Measurements from ENCODE around the gene CAPN7.

Gene CAPN7

GRCh38 chr3:15255215-15255614 is 49.2 kb downstream of the CAPN7 start:
- no peak for FAIRE-seq

GRCh38 chr3:15256861-15257341 is 50.9 kb downstream of the CAPN7 start:
- FAIRE-seq = no peak

GRCh38 chr3:15258720-15259119 is 52.7 kb downstream of the CAPN7 start:
- no peak for FAIRE-seq

GRCh38 chr3:15260531-15260930 is 54.5 kb downstream of the CAPN7 start:
- no peak for FAIRE-seq

GRCh38 chr3:15261274-15261673 is 55.2 kb downstream of the CAPN7 start:
- FAIRE-seq = no peak

- FAIRE-seq = no peak
Observed at GRCh38 chr3:15262021-15262420, 56.0 kb downstream of the CAPN7 start.

GRCh38 chr3:15263120-15263519 is 57.1 kb downstream of the CAPN7 start:
- no peak for FAIRE-seq

GRCh38 chr3:15263926-15264325 is 57.9 kb downstream of the CAPN7 start:
- FAIRE-seq = no peak

- FAIRE-seq = no peak
Observed at GRCh38 chr3:15264486-15264885, 58.4 kb downstream of the CAPN7 start.

- FAIRE-seq = no peak
Observed at GRCh38 chr3:15265655-15266509, 59.8 kb downstream of the CAPN7 start.

GRCh38 chr3:15266510-15267376 is 60.7 kb downstream of the CAPN7 start:
- FAIRE-seq = no peak

GRCh38 chr3:15267502-15267901 is 61.5 kb downstream of the CAPN7 start:
- FAIRE-seq = no peak

GRCh38 chr3:15268033-15268631 is 62.1 kb downstream of the CAPN7 start:
- FAIRE-seq = no peak

GRCh38 chr3:15269091-15269989 is 63.3 kb downstream of the CAPN7 start:
- FAIRE-seq = no peak

GRCh38 chr3:15271030-15271429 is 65.0 kb downstream of the CAPN7 start:
- FAIRE-seq = no peak

- no peak for FAIRE-seq
Observed at GRCh38 chr3:15271785-15272381, 65.8 kb downstream of the CAPN7 start.

GRCh38 chr3:15272426-15273196 is 66.6 kb downstream of the CAPN7 start:
- no peak for FAIRE-seq

GRCh38 chr3:15273227-15273626 is 67.2 kb downstream of the CAPN7 start:
- no peak for FAIRE-seq

GRCh38 chr3:15276028-15276724 is 70.1 kb downstream of the CAPN7 start:
- no peak for FAIRE-seq

GRCh38 chr3:15277861-15278500 is 71.9 kb downstream of the CAPN7 start:
- no peak for FAIRE-seq
